NOMO-1 treated with DMSO at 0.1 percent for 48 hours (cell line): ENCODE measurements around the gene KDELR3.

Source experiments
- DNase-seq: peaks from one replicate; lab custom pipeline; 2025; ENCODE audit not compliant: unreplicated experiment; lab: John Stamatoyannopoulos, UW

The KDELR3 gene

GRCh38 chr22:38481162-38481870, 13.4 kb downstream of the KDELR3 start:
- DNase-seq = no peak

- DNase-seq = no peak
Observed at GRCh38 chr22:38481871-38482332, 14.0 kb downstream of the KDELR3 start.

GRCh38 chr22:38482662-38483308, 14.9 kb downstream of the KDELR3 start:
- DNase-seq = no peak

GRCh38 chr22:38484244-38484643, 16.3 kb downstream of the KDELR3 start:
- DNase-seq = no peak

- no peak for DNase-seq
Observed at GRCh38 chr22:38485783-38486182, 17.9 kb downstream of the KDELR3 start.

GRCh38 chr22:38487946-38488345, 20.1 kb downstream of the KDELR3 start:
- DNase-seq = no peak

GRCh38 chr22:38489142-38489541, 21.2 kb downstream of the KDELR3 start:
- DNase-seq = no peak

- DNase-seq = no peak
Observed at GRCh38 chr22:38489561-38490145, 21.8 kb downstream of the KDELR3 start.

GRCh38 chr22:38490475-38490874, 22.6 kb downstream of the KDELR3 start:
- DNase-seq = no peak

- DNase-seq = no peak
Observed at GRCh38 chr22:38490915-38491314, 23.0 kb downstream of the KDELR3 start.

- no peak for DNase-seq
Observed at GRCh38 chr22:38491707-38492348, 23.9 kb downstream of the KDELR3 start.

- DNase-seq = no peak
Observed at GRCh38 chr22:38494498-38494897, 26.6 kb downstream of the KDELR3 start.

- DNase-seq = no peak
Observed at GRCh38 chr22:38494939-38495338, 27.0 kb downstream of the KDELR3 start.

- no peak for DNase-seq
Observed at GRCh38 chr22:38497869-38498268, 30.0 kb downstream of the KDELR3 start.

- no peak for DNase-seq
Observed at GRCh38 chr22:38501797-38502672, 34.1 kb downstream of the KDELR3 start.

GRCh38 chr22:38503021-38503420, 35.1 kb downstream of the KDELR3 start:
- no peak for DNase-seq

GRCh38 chr22:38504731-38505540, 37.0 kb downstream of the KDELR3 start:
- DNase-seq = peak; percentile 48

- no peak for DNase-seq
Observed at GRCh38 chr22:38505541-38506117, 37.7 kb downstream of the KDELR3 start.

GRCh38 chr22:38506118-38506962, 38.4 kb downstream of the KDELR3 start, which contains the start of gene DDX17:
Gene DDX17, minus strand, starts transcription at chr22:38506311.
- DNase-seq = peak; percentile 97
